K562 (cell line): ENCODE results near the gene ASIC1. TPM values are rescaled to one million over a fixed set of nuclear protein-coding genes. Genes with fewer than 3 reads are reported as not detected.

Experiments used
- BCOR ChIP-seq: fragments of 450-650 bp; IDR thresholded peaks from 2 replicates; pipeline ENCODE4 v1.6.1; 2016
- CEBPB ChIP-seq: fragments of 450-650 bp; IDR thresholded peaks from 2 replicates; pipeline ENCODE4 v1.6.1; 2016; ENCODE audit warnings: missing genetic modification characterization, missing compliant biosample characterization
- CREM ChIP-seq: IDR thresholded peaks from 2 replicates; pipeline ENCODE4 v1.6.1; 2014; ENCODE audit warnings: antibody characterized with exemption, low read depth
- ELF2 ChIP-seq: fragments of 250-450 bp; sonication (Bioruptor Pico); IDR thresholded peaks from 2 replicates; pipeline ENCODE4 v1.5.0; 2021; ENCODE audit warnings: mild to moderate bottlenecking
- ELF4 ChIP-seq: fragments of 450-650 bp; formaldehyde crosslinking; IDR thresholded peaks from 2 replicates; pipeline ENCODE4 v1.4.0; 2022; ENCODE audit warnings: missing genetic modification characterization
- ETS1 ChIP-seq: conservative IDR thresholded peaks from 2 replicates; pipeline ENCODE4 v1.6.1; 2011; ENCODE audit warnings: low read depth, mild to moderate bottlenecking, low read length; ENCODE audit not compliant: control insufficient read depth
- GATA2 ChIP-seq: sonication (generic); formaldehyde crosslinking; IDR thresholded peaks from 2 replicates; pipeline ENCODE4 v1.4.0; 2020; ENCODE audit warnings: mild to moderate bottlenecking, missing genetic modification reagents
- HINFP ChIP-seq: fragments of 450-650 bp; conservative IDR thresholded peaks from 2 replicates; pipeline ENCODE4 v1.6.1; 2016; ENCODE audit warnings: missing genetic modification characterization, low read depth, mild to moderate bottlenecking, control low read depth, missing compliant biosample characterization
- NCOA2 ChIP-seq, 2 experiments: fragments of 450-650 bp; IDR thresholded peaks; 2 replicates each; pipeline ENCODE4 v1.6.1; 2018; ENCODE audit warnings: mild to moderate bottlenecking in 2 of 2, moderate library complexity in 1 of 2; ENCODE audit not compliant: partially characterized antibody in 2 of 2
- NEUROD1 ChIP-seq: fragments of 150-350 bp; IDR thresholded peaks from 2 replicates; pipeline ENCODE4 v1.6.1; 2014; ENCODE audit warnings: borderline replicate concordance, low read length, low read depth; ENCODE audit not compliant: partially characterized antibody
- SIRT6 ChIP-seq: IDR thresholded peaks from one replicate; pipeline ENCODE4 v1.6.1; 2012; ENCODE audit warnings: low read depth, mild to moderate bottlenecking, control low read depth, inconsistent platforms, low read length, moderate library complexity
- SIX5 ChIP-seq, 2 experiments: IDR thresholded peaks; 2 replicates each; pipeline ENCODE4 v1.6.1; 2011; ENCODE audit warnings: low read length in 2 of 2, borderline replicate concordance in 1 of 2, low read depth in 1 of 2, mild to moderate bottlenecking in 1 of 2, moderate library complexity in 1 of 2; ENCODE audit not compliant: insufficient read depth in 1 of 2
- SMARCB1 ChIP-seq: IDR thresholded peaks from 2 replicates; pipeline ENCODE4 v1.6.1; 2011; ENCODE audit warnings: improper control_type of control experiment, low read depth; ENCODE audit not compliant: insufficient read length
- SNRNP70 ChIP-seq: fragments of 200-400 bp; formaldehyde crosslinking; optimal IDR thresholded peaks from 2 replicates; pipeline ENCODE3; 2017; ENCODE audit warnings: low read depth, low read length
- SOX6 ChIP-seq: fragments of 450-650 bp; IDR thresholded peaks from 2 replicates; pipeline ENCODE4 v1.6.1; 2014; ENCODE audit warnings: mild to moderate bottlenecking
- TAF1 ChIP-seq: IDR thresholded peaks from 2 replicates; pipeline ENCODE4 v1.6.1; 2011; ENCODE audit warnings: mild to moderate bottlenecking, low read length, moderate library complexity; ENCODE audit not compliant: insufficient read depth, control insufficient read depth, severe bottlenecking; ENCODE audit errors: extremely low read depth
- TBL1XR1 ChIP-seq, 2 experiments: IDR thresholded peaks; 2 replicates each; pipeline ENCODE4 v1.6.1; 2012; ENCODE audit warnings: improper control_type of control experiment in 2 of 2, low read length in 2 of 2, mild to moderate bottlenecking in 1 of 2
- THAP12 ChIP-seq: fragments of 250-450 bp; sonication (Bioruptor Pico); IDR thresholded peaks from 2 replicates; pipeline ENCODE4 v1.9.0; 2021; ENCODE audit warnings: mild to moderate bottlenecking, inconsistent platforms
- THAP7 ChIP-seq: fragments of 250-450 bp; sonication (Bioruptor Pico); IDR thresholded peaks from 2 replicates; pipeline ENCODE4 v1.5.0; 2021
- U2AF2 ChIP-seq: fragments of 200-400 bp; formaldehyde crosslinking; optimal IDR thresholded peaks from 2 replicates; pipeline ENCODE3; 2017; ENCODE audit warnings: low read depth, mild to moderate bottlenecking, low read length
- ZFX ChIP-seq: sonication (generic); formaldehyde crosslinking; IDR thresholded peaks from 2 replicates; pipeline ENCODE4 v1.8.0; 2022; ENCODE audit warnings: mild to moderate bottlenecking, missing genetic modification reagents, moderate library complexity
- ZNF589 ChIP-seq: fragments of 200-800 bp; sonication (Bioruptor generic); IDR thresholded peaks from 2 replicates; pipeline ENCODE4 v1.6.1; 2016; ENCODE audit warnings: low read depth, missing genetic modification characterization, missing compliant biosample characterization
- polyA plus RNA-seq, 8 experiments: library from polyadenylated mRNA; depleted of rRNA in 4 of 8; stranded (reverse) in 5 of 8; unstranded in 3 of 8; fragments of >200 nt; fragmentation: Nextera tagmentation in 2 of 8; fragmentation: Illumina TruSeq in 1 of 8; extraction: Ambion mirVana in 2 of 8; extraction: Trizol in 1 of 8; gene quantifications; 2 replicates each; pipeline versions ENCODE4 v1.2.1 to v1.2.3, GENCODE V29; 2011 to 2014; ENCODE audit warnings: inconsistent platforms in 1 of 8, missing spikeins in 1 of 8
- total RNA-seq, 7 experiments: library from RNA; depleted of rRNA in 6 of 7; stranded (reverse); fragments of >200 nt in 6 of 7; fragmentation: Illumina TruSeq in 2 of 7; extraction: Trizol in 2 of 7; gene quantifications; 2 replicates each; pipeline versions ENCODE4 v1.2.1 to v1.2.3, GENCODE V29; 2011 to 2021; ENCODE audit warnings: low replicate concordance in 1 of 7

Gene ASIC1
- total and polyA plus RNA-seq, 9 of the 15 experiments (the other 6 are each of a cell fraction or from before 2014, with no cell fraction given), result 0.01 to 1.7 (median 0.45) TPM

GRCh38 chr12:50025187-50026059, 32.0 kb upstream of the ASIC1 start, which contains the start of gene RACGAP1 (continued):
- TF ChIP-seq GATA2 (CRISPR knock-in tag) (no peak), ELF4 (CRISPR knock-in tag) (peak; percentile 64; the same call in 1 of the 2 replicates), SIRT6 (no peak), SMARCB1 (no peak), ZFX (peak; percentile 73), TAF1 (peak; percentile 62), THAP12 (CRISPR knock-in tag) (0 out of 2 replicates have a peak, but pooled peaks have one; percentile 27), SOX6 (peak; percentile 33; the same call in 1 of the 2 replicates), THAP7 (CRISPR knock-in tag) (no peak), ZNF589 (CRISPR knock-in tag) (peak; percentile 49; the same call in 1 of the 2 replicates), TBL1XR1 (IDR thresholded peaks at IDR 0.05; ENCODE audit: low read length in 2 of 2) (peak in 1 of 2 experiments; percentile 80; a peak in 2 of 4 replicates), HINFP (tag) (no peak), BCOR (no peak), ETS1 (peak; percentile 83), U2AF2 (no peak), NCOA2 (IDR thresholded peaks at IDR 0.05; ENCODE audit: partially characterized antibody in 2 of 2) (no peak), NEUROD1 (peak; percentile 61), CREM (peak; percentile 98), SIX5 (IDR thresholded peaks at IDR 0.05; ENCODE audit: borderline replicate concordance in 1 of 2, insufficient read depth in 1 of 2, low read depth in 1 of 2, low read length in 2 of 2) (peak; percentile 73 to 75), SNRNP70 (no peak), CEBPB (tag) (no peak), ELF2 (CRISPR knock-in tag) (peak; percentile 82; the same call in 1 of the 2 replicates)
